HG03280 (cell line): ENCODE measurements around the gene GNL1.

Experiments used
- ATAC-seq: cut with Tn5 transposase; IDR thresholded peaks from one replicate; pipeline ENCODE4 v1.9.1; 2021; ENCODE audit warnings: mild to moderate bottlenecking, moderate library complexity; ENCODE audit not compliant: unreplicated experiment

The GNL1 gene

GRCh38 chr6:30570740-30571074, 14.4 kb upstream of the GNL1 start:
- ATAC-seq: peak; percentile 22

- ATAC-seq: no peak
Observed at GRCh38 chr6:30570263-30570662, 14.0 kb upstream of the GNL1 start.

- ATAC-seq: no peak
Observed at GRCh38 chr6:30568245-30568644, 12.0 kb upstream of the GNL1 start.

GRCh38 chr6:30565772-30566171, 9.5 kb upstream of the GNL1 start:
- no peak for ATAC-seq

GRCh38 chr6:30564114-30564513, 7.8 kb upstream of the GNL1 start:
- no peak for ATAC-seq

- ATAC-seq: no peak
Observed at GRCh38 chr6:30562470-30563425, 6.5 kb upstream of the GNL1 start.

GRCh38 chr6:30560930-30561329, 4.6 kb upstream of the GNL1 start:
- no peak for ATAC-seq

- ATAC-seq: no peak
Observed at GRCh38 chr6:30557683-30557981, 1.3 kb upstream of the GNL1 start.

GRCh38 chr6:30556906-30557682, 805 bp upstream of the GNL1 start, which contains the start of gene PRR3:
TSS of gene PRR3 (plus strand) at chr6:30557295. CDS start at chr6:30557345, 50 bp downstream.
- ATAC-seq: peak; percentile 55

GRCh38 chr6:30555816-30556065, 548 bp downstream of the GNL1 start:
- peak; percentile 1 for ATAC-seq

- ATAC-seq: no peak
Observed at GRCh38 chr6:30554962-30555815, 1.1 kb downstream of the GNL1 start.

- ATAC-seq: no peak
Observed at GRCh38 chr6:30554404-30554803, 1.9 kb downstream of the GNL1 start.

- ATAC-seq: no peak
Observed at GRCh38 chr6:30548375-30548774, 7.9 kb downstream of the GNL1 start.

- no peak for ATAC-seq
Observed at GRCh38 chr6:30547454-30547853, 8.8 kb downstream of the GNL1 start.

- ATAC-seq: no peak
Observed at GRCh38 chr6:30544666-30545272, 11.5 kb downstream of the GNL1 start.

GRCh38 chr6:30543821-30544220, 12.5 kb downstream of the GNL1 start:
- ATAC-seq: no peak

GRCh38 chr6:30542915-30543314, 13.4 kb downstream of the GNL1 start:
- ATAC-seq: no peak

GRCh38 chr6:30542404-30542725, 13.9 kb downstream of the GNL1 start:
- no peak for ATAC-seq

GRCh38 chr6:30541515-30542403, 14.5 kb downstream of the GNL1 start:
- ATAC-seq: peak; percentile 66

- ATAC-seq: no peak
Observed at GRCh38 chr6:30537931-30538330, 18.4 kb downstream of the GNL1 start.
